ENCODE data around the gene MAD1L1.

MAD1L1 gene

GRCh38 chr7:1867370-1868260, 365.1 kb downstream of the MAD1L1 start:
- no peak overlapping the region for H3K9ac ChIP-seq (ENCODE audit: low read length)
- no peaks in the 10 kb centered on the region for H3K79me2 ChIP-seq (ENCODE audit: insufficient read depth, low read length)
- H3F3A ChIP-seq (ENCODE audit: insufficient read depth), result no peaks in the 10 kb centered on the region
- TF ChIP-seq EZH2phosphoT487 (conservative IDR thresholded peaks at IDR 0.05; ENCODE audit: low read length) (no peak), CTCF (IDR thresholded peaks at IDR 0.05; ENCODE audit: insufficient read depth, low read length, poor library complexity, severe bottlenecking) (no peak)
- H3K27ac ChIP-seq (ENCODE audit: low read depth, low read length), result no peak overlapping the region
- H3K27me3 ChIP-seq (ENCODE audit: low read length), result no peaks in the 10 kb centered on the region
- H3K9me3 ChIP-seq (ENCODE audit: insufficient read depth, low read length), result peaks cover 7% of the 10 kb centered on the region; the same call in 1 of the 2 replicates
- H3K9me2 ChIP-seq (replicated peaks; ENCODE audit: insufficient read depth, low read length), result no peaks in the 10 kb centered on the region
- no peaks in the 10 kb centered on the region for H4K20me1 ChIP-seq (ENCODE audit: low read depth, low read length)
- no peak overlapping the region for H2AFZ ChIP-seq (ENCODE audit: low read depth, low read length, severe bottlenecking)
- H3K4me3 ChIP-seq (ENCODE audit: insufficient read depth, low read length, poor library complexity, severe bottlenecking), result no peak overlapping the region
- no peak overlapping the region for H3K4me2 ChIP-seq (ENCODE audit: low read depth, low read length, poor library complexity, severe bottlenecking)
- H3K36me3 ChIP-seq (ENCODE audit: low read length), result no peaks in the 10 kb centered on the region

GRCh38 chr7:1866601-1867000, 366.1 kb downstream of the MAD1L1 start:
- Histone ChIP-seq H3K4me3 (ENCODE audit: insufficient read depth, low read length, poor library complexity, severe bottlenecking) (no peak overlapping the region), H3K36me3 (ENCODE audit: low read length) (no peaks in the 10 kb centered on the region), H3K9me2 (replicated peaks; ENCODE audit: insufficient read depth, low read length) (no peaks in the 10 kb centered on the region), H3F3A (ENCODE audit: insufficient read depth) (no peaks in the 10 kb centered on the region), H4K20me1 (ENCODE audit: low read depth, low read length) (no peaks in the 10 kb centered on the region), H3K79me2 (ENCODE audit: insufficient read depth, low read length) (no peaks in the 10 kb centered on the region), H3K27me3 (ENCODE audit: low read length) (no peaks in the 10 kb centered on the region), H3K4me2 (ENCODE audit: low read depth, low read length, poor library complexity, severe bottlenecking) (no peak overlapping the region), H3K27ac (ENCODE audit: low read depth, low read length) (no peak overlapping the region), H3K9me3 (ENCODE audit: insufficient read depth, low read length) (peaks cover 5% of the 10 kb centered on the region; the same call in 1 of the 2 replicates), H3K9ac (ENCODE audit: low read length) (no peak overlapping the region), H2AFZ (ENCODE audit: low read depth, low read length, severe bottlenecking) (no peak overlapping the region)
- no peak for TF ChIP-seq EZH2phosphoT487 (conservative IDR thresholded peaks at IDR 0.05; ENCODE audit: low read length)
- TF ChIP-seq CTCF (IDR thresholded peaks at IDR 0.05; ENCODE audit: insufficient read depth, low read length, poor library complexity, severe bottlenecking), result no peak

GRCh38 chr7:1865571-1866255, 367.0 kb downstream of the MAD1L1 start:
- no peak for TF ChIP-seq CTCF (IDR thresholded peaks at IDR 0.05; ENCODE audit: insufficient read depth, low read length, poor library complexity, severe bottlenecking)
- Histone ChIP-seq H3K27ac (ENCODE audit: low read depth, low read length) (no peak overlapping the region), H3K9me3 (ENCODE audit: insufficient read depth, low read length) (no peaks in the 10 kb centered on the region), H3K4me3 (ENCODE audit: insufficient read depth, low read length, poor library complexity, severe bottlenecking) (no peak overlapping the region), H3K36me3 (ENCODE audit: low read length) (no peaks in the 10 kb centered on the region), H3K4me2 (ENCODE audit: low read depth, low read length, poor library complexity, severe bottlenecking) (no peak overlapping the region), H2AFZ (ENCODE audit: low read depth, low read length, severe bottlenecking) (no peak overlapping the region), H3K27me3 (ENCODE audit: low read length) (no peaks in the 10 kb centered on the region), H3K79me2 (ENCODE audit: insufficient read depth, low read length) (no peaks in the 10 kb centered on the region), H3F3A (ENCODE audit: insufficient read depth) (no peaks in the 10 kb centered on the region), H3K9ac (ENCODE audit: low read length) (no peak overlapping the region), H3K9me2 (replicated peaks; ENCODE audit: insufficient read depth, low read length) (no peaks in the 10 kb centered on the region), H4K20me1 (ENCODE audit: low read depth, low read length) (no peaks in the 10 kb centered on the region)
